COLO668 (cell line): ENCODE data around the gene GABRA4.

Source experiments
- DNase-seq: peaks from one replicate; lab custom pipeline; 2025; ENCODE audit not compliant: unreplicated experiment; lab: John Stamatoyannopoulos, UW

Gene GABRA4

DNA sequence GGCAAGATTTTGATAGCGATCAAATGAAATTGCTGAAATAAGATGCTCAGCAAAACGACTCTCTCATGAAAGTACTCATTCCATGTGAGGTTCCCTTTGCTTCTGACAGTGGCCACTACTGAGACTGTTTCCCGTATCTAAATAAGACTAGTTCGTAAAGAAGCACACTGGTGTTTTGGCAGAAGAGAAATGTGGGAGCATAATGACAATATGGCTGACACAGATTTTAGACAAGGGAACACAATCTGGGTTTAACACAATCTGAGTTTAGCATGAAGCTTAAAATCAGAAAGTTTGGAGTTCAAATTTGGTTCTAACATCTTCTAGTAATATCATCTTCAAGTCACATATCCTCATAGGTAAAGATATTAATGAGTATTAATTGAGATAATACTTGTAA, 13.7 kb downstream of the GABRA4 start:
- no peak for DNase-seq

DNA sequence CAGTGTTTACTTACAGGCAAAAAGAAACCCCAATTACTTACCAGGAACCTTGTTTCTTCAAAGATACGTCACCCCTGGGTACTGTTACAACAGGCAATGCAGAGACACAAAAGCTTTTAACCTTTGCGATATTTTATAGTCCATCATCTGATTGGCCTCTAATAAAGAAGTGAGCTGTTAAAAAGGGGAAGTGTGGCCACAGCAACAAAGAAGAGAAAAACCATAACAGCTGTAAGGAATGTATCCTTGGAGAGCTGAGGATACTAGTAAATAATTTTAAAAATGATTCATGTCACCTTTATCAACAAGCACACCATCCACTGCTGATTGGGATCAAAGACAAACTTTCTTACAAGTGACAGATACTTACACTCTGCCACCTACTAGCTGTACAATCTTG, 14.1 kb downstream of the GABRA4 start:
- DNase-seq: no peak

DNA sequence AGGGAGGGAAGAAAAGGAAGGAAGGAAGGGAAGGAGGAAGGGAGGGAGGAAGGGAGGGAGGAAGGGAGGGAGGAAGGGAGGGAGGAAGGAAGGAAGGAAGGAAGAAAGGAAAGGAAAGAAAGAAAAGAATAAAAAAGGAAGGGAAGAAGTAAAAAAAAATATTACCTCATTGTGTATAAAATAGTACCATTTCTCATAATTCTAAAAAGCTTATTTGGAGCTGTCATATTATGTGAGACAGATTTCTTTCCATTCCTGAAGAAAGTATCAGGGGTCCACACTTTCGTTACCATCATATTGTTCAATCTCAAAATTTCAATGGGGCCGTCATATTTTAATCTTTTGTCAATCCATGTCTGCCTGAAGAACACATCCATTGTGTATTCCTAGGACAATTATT, 16.1 kb downstream of the GABRA4 start:
- no peak for DNase-seq

- no peak for DNase-seq
Observed at GRCh38 chr4:46975812-46976553, 17.4 kb downstream of the GABRA4 start.

DNA sequence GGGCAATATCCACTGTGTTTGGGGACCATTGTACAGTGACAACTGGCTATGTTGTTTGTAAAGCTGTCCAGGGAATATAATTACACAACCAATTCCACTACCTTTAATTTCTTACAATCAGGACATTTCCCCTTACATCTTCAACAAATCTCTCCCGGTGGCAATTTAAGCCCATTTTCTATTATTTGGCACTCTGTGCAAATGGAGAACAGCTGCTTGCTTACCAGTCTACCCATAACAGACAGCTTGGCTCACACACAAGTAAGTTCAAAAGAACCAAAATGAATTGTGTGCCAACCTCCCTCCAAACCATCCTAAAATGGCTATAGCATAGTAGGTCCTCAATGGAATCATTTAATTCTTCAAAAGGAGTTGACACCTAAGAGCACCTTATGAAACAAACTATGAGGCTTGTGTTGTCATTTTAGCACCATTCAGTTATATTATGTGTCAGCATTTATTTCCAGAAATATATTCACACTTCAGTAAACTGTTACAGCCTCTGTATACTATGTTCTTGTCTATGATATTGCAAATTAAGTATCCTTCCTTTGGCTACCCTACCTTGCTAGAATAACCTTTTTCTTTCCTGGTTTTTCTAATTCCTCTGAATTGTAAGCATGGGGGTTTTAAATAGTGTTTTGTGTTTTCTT, 18.4 kb downstream of the GABRA4 start:
- DNase-seq: no peak

DNA sequence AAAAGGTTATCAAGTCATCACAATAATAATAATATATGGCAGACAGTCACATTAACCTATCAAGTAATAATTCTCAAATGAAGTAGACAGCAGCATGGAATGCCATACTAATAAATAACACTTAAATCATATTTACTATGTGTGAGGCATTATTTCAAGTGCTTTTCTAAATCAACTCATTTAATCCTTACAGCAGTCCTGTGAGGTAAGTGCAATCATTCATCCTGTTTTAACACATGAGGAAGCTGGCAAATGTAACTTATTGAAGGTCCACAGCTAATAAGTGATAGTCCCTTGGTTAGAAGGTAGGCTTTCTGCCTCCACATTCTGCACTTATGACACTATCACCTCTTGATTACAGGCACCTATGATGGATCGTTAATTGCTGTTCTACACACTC, 24.5 kb downstream of the GABRA4 start:
- DNase-seq: no peak

GRCh38 chr4:46967631-46968030, 25.8 kb downstream of the GABRA4 start:
- DNase-seq: no peak

DNA sequence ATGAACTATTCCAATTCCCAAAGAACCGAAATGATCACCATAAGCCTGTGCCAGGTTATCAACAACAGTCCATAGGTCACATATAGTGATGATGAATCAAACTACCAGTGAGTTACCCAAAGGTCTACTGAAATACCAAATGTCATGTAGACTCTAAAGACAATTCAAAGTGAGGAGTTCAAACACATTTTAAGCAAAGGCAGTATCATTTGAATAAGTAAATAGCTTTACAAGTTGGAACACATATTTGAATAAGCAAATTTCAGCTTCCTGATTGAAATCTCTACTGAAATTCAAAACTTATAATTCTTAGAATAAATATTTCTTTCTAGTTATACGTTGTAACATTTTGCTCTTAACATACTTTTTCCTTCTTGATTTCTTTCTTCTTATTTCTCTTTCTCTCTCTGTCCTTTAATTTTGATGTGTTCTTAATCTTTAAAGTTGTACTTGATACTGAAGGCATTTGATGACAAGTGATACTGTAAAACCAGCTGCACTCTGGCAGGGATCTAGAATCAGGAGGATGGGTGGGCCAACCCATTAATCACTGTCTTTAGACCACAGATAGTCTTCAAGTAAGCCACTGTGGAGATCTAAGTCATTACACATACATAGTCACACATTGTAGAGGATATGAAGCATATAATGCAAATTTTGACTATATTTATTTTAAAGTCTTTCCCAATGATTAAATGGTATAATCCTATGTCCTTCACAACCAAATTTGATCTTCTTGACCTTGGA, 34.5 kb downstream of the GABRA4 start:
- no peak for DNase-seq

- no peak for DNase-seq
Observed at GRCh38 chr4:46956451-46956850, 36.9 kb downstream of the GABRA4 start.

DNA sequence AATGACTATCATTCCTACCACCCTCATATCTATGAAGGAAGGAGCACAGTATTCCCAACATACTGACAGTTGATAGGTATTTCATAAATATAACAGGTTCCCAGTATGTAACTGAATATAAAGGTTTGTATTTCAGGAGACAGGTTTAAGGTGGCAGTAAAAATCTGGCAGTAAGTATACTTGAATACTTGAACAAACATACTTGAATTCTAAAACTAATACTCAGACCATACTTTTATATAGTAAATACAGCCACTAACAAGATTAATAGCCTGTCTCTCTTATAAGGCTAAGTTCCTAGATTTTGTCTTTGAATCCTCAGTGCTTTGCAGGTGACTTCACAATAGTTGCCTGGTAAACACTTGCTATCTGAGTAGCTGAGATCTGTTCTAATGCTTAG, 37.8 kb downstream of the GABRA4 start:
- no peak for DNase-seq

GRCh38 chr4:46954643-46955042, 38.7 kb downstream of the GABRA4 start:
- DNase-seq: no peak

DNA sequence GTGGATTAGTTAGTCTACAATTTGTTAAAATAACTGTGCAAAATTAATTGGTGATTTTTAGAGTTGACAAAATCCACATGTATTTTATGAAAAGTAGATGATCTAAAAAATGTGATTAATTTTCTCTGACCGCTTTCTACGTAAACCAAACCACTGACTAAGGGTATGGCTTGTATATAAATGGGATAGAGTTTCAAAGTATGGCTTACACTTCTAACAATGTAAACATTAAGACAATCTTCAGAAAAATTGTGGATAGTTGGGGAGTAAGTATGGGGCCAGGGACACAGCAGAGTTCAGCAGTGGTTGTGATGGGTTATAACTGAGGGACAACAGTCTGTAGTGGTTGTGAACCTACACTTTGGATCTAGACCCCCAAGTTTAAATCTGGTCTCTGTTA, 39.8 kb downstream of the GABRA4 start:
- no peak for DNase-seq

GRCh38 chr4:46952451-46952850, 40.9 kb downstream of the GABRA4 start:
- no peak for DNase-seq

DNA sequence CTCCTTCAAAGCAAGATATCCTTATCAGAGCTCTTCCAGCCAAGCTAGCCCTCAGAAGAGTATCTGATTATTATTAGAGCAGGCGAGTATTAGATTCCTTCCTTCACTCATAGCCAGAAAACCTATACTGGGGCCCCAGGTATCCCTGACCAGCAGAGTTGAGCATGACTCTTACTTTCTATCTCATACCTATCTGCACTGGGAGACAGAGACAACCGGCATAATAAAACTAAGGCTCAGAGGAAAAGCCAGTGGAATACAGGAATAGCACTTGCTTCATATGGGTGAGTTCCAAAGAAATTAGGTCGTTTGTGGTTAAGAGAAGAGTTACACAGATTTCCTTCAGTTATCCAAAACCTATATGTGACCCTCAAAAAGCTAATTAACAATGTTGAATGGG, 42.6 kb downstream of the GABRA4 start:
- no peak for DNase-seq

- no peak for DNase-seq
Observed at GRCh38 chr4:46949822-46950221, 43.6 kb downstream of the GABRA4 start.

GRCh38 chr4:46947541-46947940, 45.8 kb downstream of the GABRA4 start:
- no peak for DNase-seq

GRCh38 chr4:46946919-46947536, 46.4 kb downstream of the GABRA4 start:
- DNase-seq: no peak

- DNase-seq: no peak
Observed at GRCh38 chr4:46945062-46945461, 48.3 kb downstream of the GABRA4 start.

DNA sequence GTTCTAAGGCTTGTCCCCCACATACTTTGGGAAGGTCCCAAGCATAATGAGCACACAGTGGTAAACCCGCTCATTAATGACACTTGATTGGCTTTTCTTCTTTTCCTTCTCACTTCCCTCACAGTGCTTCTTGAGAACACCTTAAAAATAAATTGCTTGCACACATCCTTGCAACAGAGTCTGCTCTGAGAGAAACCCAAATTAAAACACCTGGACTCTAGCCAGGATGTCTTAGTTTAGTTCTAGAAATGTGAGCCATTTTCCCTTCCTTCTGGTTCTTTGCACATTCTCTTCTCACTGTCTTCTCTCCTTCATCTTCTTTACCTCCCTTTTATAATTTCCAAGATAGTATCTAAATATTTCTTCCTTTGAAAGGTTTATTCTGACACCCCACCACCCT, 49.0 kb downstream of the GABRA4 start:
- no peak for DNase-seq

- no peak for DNase-seq
Observed at GRCh38 chr4:46937493-46937892, 55.9 kb downstream of the GABRA4 start.

DNA sequence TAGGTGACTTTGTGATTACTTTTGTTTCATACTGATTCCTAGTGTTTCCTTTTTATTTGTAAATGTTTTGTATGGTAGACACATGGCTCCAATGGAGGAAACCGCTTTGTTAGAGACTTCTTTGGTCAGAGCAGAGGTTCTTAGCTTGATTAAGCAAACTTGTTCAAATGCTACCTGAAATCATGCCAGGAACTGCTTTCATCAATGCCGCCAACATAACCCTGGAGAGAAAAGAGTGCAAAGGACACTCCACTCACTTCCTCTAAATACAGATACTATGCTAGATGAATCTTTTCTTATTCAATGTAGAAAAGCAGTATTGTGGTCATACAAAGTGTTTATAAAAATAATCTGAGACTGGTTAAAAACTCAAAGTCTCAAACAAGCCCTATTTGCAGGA, 58.7 kb downstream of the GABRA4 start:
- DNase-seq: no peak

GRCh38 chr4:46933686-46934085, 59.7 kb downstream of the GABRA4 start:
- DNase-seq: no peak
